Endodermal cell (in vitro differentiated cells): ENCODE measurements around the gene MAS1L. TPM values are rescaled to one million over a fixed set of nuclear protein-coding genes. Genes with fewer than 3 reads are reported as not detected.
A peak's percentile ranks its signal among the peaks of the same experiment; 100 is the strongest.

Experiments used
- DNase-seq: peaks from one replicate; pipeline ENCODE4 v3.0.0-alpha.2; 2017
- H3K27ac ChIP-seq: 2 replicates; pipeline ENCODE4 v1.5.1; 2013; ENCODE audit warnings: mild to moderate bottlenecking, low read depth, low read length, moderate library complexity
- H3K27me3 ChIP-seq: 2 replicates; pipeline ENCODE4 v1.6.1; 2013; ENCODE audit warnings: mild to moderate bottlenecking, low read length, moderate library complexity; ENCODE audit not compliant: insufficient read depth, control insufficient read depth, poor library complexity, severe bottlenecking
- H3K36me3 ChIP-seq: 2 replicates; pipeline ENCODE4 v1.7.0; 2013; ENCODE audit warnings: mild to moderate bottlenecking, low read length, moderate library complexity; ENCODE audit not compliant: control insufficient read depth, insufficient read depth
- H3K4me1 ChIP-seq: one replicate; pipeline ENCODE4 v1.7.0; 2013; ENCODE audit warnings: low read length; ENCODE audit not compliant: control insufficient read depth, insufficient read depth
- H3K4me3 ChIP-seq: 2 replicates; pipeline ENCODE4 v1.5.1; 2013; ENCODE audit warnings: mild to moderate bottlenecking, low read length, moderate library complexity
- H3K9ac ChIP-seq: 2 replicates; pipeline ENCODE4 v1.6.1; 2013; ENCODE audit warnings: mild to moderate bottlenecking, low read length, moderate library complexity; ENCODE audit not compliant: poor library complexity, severe bottlenecking; ENCODE audit errors: extremely low read depth
- H3K9me3 ChIP-seq: 2 replicates; pipeline ENCODE4 v1.6.1; 2013; ENCODE audit warnings: mild to moderate bottlenecking, low read length, moderate library complexity; ENCODE audit not compliant: control insufficient read depth
- H3K27ac Mint-ChIP-seq: 2 replicates; pipeline ENCODE4 v1.8.0; 2020; ENCODE audit warnings: mixed read lengths
- H3K27me3 Mint-ChIP-seq: 2 replicates; pipeline ENCODE4 v1.8.0; 2021; ENCODE audit warnings: mild to moderate bottlenecking, mixed read lengths; ENCODE audit not compliant: insufficient read depth
- H3K36me3 Mint-ChIP-seq: 2 replicates; pipeline ENCODE4 v1.8.0; 2020; ENCODE audit warnings: low read depth, mixed read lengths
- H3K4me1 Mint-ChIP-seq: 2 replicates; pipeline ENCODE4 v1.8.0; 2020; ENCODE audit warnings: mixed read lengths
- H3K4me3 Mint-ChIP-seq: 2 replicates; pipeline ENCODE4 v1.8.0; 2020; ENCODE audit warnings: mild to moderate bottlenecking, moderate library complexity, mixed read lengths
- H3K9me3 Mint-ChIP-seq: 2 replicates; pipeline ENCODE4 v1.8.0; 2020; ENCODE audit warnings: mild to moderate bottlenecking, mixed read lengths
- WGBS, 2 experiments: methylation state at CpG; one replicate each; pipeline versions ENCODE4 v1.1.5 to v1.1.7; 2013; ENCODE audit warnings: missing lambda C conversion rate in 2 of 2, mixed read lengths in 1 of 2; ENCODE audit not compliant: insufficient coverage in 1 of 2, insufficient read length in 1 of 2; 5-methylcytosine and 5-hydroxymethylcytosine counted together
- total RNA-seq, 2 donors: library from RNA; stranded (reverse); fragmentation: NEBNext Ultra II Directional in 1 of 2; extraction: Animal tissue kit (Norgen Biotek cat#: 25700) in 1 of 2; gene quantifications; 2 replicates in 1 of 2; 3 replicates in 1 of 2; pipeline ENCODE4 v1.2.1, GENCODE V29; 2021
- TF ChIP-seq, protein P1 (sequence below): fragments of 200-600 bp; sonication (generic); conservative IDR thresholded peaks from 2 replicates; pipeline ENCODE4 v1.5.0; 2021; ENCODE audit warnings: antibody characterized with exemption, mild to moderate bottlenecking

MAS1L gene
- total RNA-seq, 2 donors from 2014 or later, result not detected

DNA sequence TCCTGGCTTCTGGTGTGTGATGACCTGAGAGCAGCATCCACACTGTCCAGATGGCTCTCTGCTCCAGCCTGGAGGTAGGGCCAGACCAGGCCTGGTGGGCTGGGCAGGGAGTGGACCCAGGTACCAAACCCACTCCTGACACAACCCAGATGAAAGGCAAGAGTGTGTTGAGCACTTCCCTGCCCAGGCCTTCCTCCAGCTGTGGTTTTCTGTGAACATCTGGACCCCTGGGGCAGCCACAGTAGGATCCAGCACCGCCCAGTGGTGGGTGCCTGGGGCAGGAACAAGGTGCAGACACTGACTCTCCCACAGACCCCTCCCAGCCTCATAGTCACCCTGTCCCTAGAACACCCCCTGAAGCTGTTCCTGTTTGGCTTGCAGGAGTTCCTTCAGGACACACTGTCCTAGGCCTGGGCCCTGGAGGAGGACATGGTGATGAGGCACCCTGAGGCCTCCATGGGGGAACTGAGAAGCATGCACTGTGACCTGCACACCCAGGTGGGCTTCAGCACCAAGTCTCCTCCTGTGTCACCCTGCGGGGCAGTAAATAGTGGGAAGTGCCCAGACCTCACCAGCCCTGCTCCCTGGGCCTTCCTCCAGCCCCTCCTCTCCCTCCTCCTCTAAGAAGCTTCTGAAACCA is 43.0 kb upstream of the MAS1L start:
- no peaks in the 10 kb centered on the region for H3K9me3 ChIP-seq
- TF ChIP-seq, protein P1, sequence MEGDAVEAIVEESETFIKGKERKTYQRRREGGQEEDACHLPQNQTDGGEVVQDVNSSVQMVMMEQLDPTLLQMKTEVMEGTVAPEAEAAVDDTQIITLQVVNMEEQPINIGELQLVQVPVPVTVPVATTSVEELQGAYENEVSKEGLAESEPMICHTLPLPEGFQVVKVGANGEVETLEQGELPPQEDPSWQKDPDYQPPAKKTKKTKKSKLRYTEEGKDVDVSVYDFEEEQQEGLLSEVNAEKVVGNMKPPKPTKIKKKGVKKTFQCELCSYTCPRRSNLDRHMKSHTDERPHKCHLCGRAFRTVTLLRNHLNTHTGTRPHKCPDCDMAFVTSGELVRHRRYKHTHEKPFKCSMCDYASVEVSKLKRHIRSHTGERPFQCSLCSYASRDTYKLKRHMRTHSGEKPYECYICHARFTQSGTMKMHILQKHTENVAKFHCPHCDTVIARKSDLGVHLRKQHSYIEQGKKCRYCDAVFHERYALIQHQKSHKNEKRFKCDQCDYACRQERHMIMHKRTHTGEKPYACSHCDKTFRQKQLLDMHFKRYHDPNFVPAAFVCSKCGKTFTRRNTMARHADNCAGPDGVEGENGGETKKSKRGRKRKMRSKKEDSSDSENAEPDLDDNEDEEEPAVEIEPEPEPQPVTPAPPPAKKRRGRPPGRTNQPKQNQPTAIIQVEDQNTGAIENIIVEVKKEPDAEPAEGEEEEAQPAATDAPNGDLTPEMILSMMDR, result no peak
- no peaks in the 10 kb centered on the region for H3K4me1 ChIP-seq
- Mint-ChIP-seq H3K36me3 (no peaks in the 10 kb centered on the region), H3K27ac (no peak overlapping the region), H3K27me3 (peaks cover 1% of the 10 kb centered on the region), H3K9me3 (no peaks in the 10 kb centered on the region), H3K4me1 (no peaks in the 10 kb centered on the region), H3K4me3 (no peak overlapping the region)
- WGBS, 2 experiments, result 87 to 92% methylated on average over 2 of the region's 2 CpGs
- no peaks in the 10 kb centered on the region for H3K36me3 ChIP-seq
- no peak for DNase-seq
- H3K4me3 ChIP-seq, result no peak overlapping the region
- H3K27me3 ChIP-seq, result no peaks in the 10 kb centered on the region
- H3K27ac ChIP-seq, result no peak overlapping the region
- H3K9ac ChIP-seq, result no peak overlapping the region

GRCh38 chr6:29529956-29530355 is 42.2 kb upstream of the MAS1L start:
- no peaks in the 10 kb centered on the region for H3K27me3 ChIP-seq
- Mint-ChIP-seq H3K4me1 (no peaks in the 10 kb centered on the region), H3K27me3 (peaks cover 1% of the 10 kb centered on the region), H3K4me3 (no peak overlapping the region), H3K27ac (no peak overlapping the region), H3K36me3 (no peaks in the 10 kb centered on the region), H3K9me3 (no peaks in the 10 kb centered on the region)
- peak; percentile 27 for DNase-seq
- 90 to 95% methylated on average over 3 of the region's 3 CpGs for WGBS, 2 experiments
- H3K27ac ChIP-seq, result no peak overlapping the region
- TF ChIP-seq, protein P1, result no peak
- no peaks in the 10 kb centered on the region for H3K4me1 ChIP-seq
- H3K9ac ChIP-seq, result no peak overlapping the region
- no peak overlapping the region for H3K4me3 ChIP-seq
- H3K9me3 ChIP-seq, result peaks cover under 1% of the 10 kb centered on the region
- no peaks in the 10 kb centered on the region for H3K36me3 ChIP-seq

DNA sequence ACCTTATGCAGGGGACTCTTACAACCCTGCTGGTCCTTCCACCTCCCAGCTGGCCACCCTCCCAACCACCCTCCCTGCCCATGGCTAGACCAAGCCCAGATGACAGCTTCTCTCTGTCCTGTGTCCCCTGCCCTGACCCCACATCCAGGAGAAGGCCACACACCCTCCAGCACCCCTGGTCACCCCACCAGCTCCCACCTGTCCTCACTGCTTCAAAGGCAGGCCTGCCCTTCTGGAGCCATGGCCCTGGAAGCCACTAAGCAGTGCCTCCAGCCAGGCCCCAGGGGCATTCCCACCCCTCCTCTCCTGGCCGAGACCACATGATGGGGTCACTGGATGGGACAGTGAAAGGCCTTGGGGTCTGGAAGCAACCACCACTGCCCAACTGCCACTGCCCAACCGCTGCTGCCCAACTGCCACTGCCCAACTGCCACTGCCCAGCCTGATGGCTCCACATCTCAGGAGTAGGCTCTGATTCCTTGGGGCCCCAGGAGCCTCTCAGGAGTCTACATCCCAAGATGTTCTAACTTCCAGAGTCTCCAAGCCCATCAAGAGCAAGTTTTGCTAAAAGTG is 41.3 kb upstream of the MAS1L start:
- peaks cover 9% of the 10 kb centered on the region for H3K9me3 ChIP-seq
- 80 to 90% methylated on average over 2 of the region's 2 CpGs for WGBS, 2 experiments
- no peaks in the 10 kb centered on the region for H3K36me3 Mint-ChIP-seq
- no peak overlapping the region for H3K27ac Mint-ChIP-seq
- H3K36me3 ChIP-seq, result no peaks in the 10 kb centered on the region
- H3K9ac ChIP-seq, result no peak overlapping the region
- H3K4me3 ChIP-seq, result no peak overlapping the region
- DNase-seq, result peak; percentile 19
- H3K4me1 ChIP-seq, result no peaks in the 10 kb centered on the region
- TF ChIP-seq, protein P1, result no peak
- H3K27me3 Mint-ChIP-seq, result peaks cover 1% of the 10 kb centered on the region
- no peaks in the 10 kb centered on the region for H3K27me3 ChIP-seq
- no peaks in the 10 kb centered on the region for H3K4me1 Mint-ChIP-seq
- H3K4me3 Mint-ChIP-seq, result no peak overlapping the region
- H3K9me3 Mint-ChIP-seq, result peaks cover 6% of the 10 kb centered on the region
- no peak overlapping the region for H3K27ac ChIP-seq
